ENCODE results near the gene CELF2.

DNA sequence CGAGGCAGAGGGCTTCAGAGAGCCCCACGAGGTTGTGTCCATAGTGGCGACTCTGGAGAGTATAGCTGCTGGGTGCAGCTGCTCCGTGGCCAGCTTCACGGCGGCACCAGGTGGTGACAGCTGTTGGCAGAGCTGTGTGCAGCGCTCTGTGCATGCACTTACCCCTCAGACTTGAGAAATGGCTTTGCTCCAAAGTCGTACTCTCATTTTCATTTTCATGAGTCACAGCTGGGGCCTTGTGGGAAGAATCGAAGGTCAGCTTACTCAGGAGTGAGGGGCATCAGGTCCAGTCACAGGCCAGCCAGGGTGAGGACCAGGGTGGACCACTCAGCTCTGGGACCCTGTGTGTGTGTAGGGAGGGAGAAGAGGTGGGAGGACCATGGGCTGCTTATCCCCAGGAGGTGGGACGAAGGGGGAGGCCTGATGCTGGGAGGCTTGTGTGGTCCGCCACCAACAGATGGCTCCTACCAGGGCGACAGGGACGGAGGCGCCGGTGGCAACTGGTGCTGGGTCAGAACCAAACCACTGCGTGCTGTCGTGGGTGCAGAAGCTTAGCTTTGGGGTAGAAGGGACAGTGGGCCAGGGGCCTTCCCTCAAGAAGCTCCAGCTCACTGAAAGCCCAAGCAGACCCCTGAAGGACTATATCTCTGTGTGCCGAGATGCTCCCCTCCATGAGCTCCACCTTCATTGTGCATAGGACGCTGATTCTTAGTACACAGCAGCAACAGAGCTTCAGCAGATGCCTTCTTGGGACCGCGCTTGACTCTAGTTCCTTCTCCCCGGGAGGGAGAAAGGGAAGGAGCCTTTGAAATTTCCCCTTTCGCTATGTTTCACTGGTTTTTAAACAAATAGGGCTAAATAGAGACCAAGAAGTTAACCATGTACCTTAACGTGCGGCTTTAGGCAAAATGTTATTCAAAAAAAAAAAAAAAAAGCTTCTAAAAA, 225.0 kb downstream of the CELF2 start:
- no peak for TF ChIP-seq POLR2A (IDR thresholded peaks at IDR 0.05)
- TF ChIP-seq, protein P1, sequence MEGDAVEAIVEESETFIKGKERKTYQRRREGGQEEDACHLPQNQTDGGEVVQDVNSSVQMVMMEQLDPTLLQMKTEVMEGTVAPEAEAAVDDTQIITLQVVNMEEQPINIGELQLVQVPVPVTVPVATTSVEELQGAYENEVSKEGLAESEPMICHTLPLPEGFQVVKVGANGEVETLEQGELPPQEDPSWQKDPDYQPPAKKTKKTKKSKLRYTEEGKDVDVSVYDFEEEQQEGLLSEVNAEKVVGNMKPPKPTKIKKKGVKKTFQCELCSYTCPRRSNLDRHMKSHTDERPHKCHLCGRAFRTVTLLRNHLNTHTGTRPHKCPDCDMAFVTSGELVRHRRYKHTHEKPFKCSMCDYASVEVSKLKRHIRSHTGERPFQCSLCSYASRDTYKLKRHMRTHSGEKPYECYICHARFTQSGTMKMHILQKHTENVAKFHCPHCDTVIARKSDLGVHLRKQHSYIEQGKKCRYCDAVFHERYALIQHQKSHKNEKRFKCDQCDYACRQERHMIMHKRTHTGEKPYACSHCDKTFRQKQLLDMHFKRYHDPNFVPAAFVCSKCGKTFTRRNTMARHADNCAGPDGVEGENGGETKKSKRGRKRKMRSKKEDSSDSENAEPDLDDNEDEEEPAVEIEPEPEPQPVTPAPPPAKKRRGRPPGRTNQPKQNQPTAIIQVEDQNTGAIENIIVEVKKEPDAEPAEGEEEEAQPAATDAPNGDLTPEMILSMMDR (IDR thresholded peaks at IDR 0.05 in 8 of 11, conservative IDR thresholded peaks at IDR 0.05 in 3 of 11) = no peak

Data from spleen (tissue), 7 donors.